ENCODE measurements around the gene PPP2R5D. TPM values are rescaled to one million over a fixed set of nuclear protein-coding genes. Genes with fewer than 3 reads are reported as not detected.

Gene PPP2R5D
- total and polyA plus RNA-seq, 9 of the 15 experiments (the other 6 are each of a cell fraction or from before 2014, with no cell fraction given), result 1.3 to 96.1 (median 38.4) TPM

DNA sequence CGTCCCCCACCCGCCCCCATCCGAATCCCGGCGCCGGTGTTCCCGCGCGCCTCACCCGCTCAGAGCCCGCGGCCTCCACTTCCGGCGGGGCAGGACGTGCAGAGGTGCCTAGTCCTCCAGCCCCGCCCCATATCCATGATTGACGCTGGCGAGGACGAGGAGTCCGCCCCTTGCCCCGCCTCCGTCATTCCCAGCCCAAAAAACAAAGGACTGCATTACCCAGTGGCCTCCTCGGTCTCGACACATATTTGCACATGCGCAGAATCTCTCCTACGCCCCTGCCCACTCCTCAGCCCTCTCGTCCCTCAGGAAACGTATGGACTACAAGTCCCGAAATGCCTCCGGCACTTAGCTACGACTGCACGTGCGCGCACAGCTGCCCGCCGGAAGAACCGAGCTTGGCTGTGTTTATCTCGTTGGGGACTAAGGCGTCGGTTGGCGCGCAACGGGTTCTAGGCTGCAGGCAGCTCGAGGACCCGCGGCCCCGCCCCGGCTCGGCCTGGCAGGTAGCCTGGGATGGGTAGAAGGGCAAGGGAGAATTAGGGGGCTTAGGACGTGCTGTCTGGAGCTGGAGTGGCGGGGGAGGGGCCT lies 29.6 kb downstream of the PPP2R5D start, which contains the start of the genes KLHDC3 and MEA1 (continued):
- TF ChIP-seq NFIX (CRISPR knock-in tag; IDR thresholded peaks at IDR 0.05; ENCODE audit: low read depth), result no peak
- TF ChIP-seq SMAD1 (IDR thresholded peaks at IDR 0.05; ENCODE audit: low read depth, low read length, partially characterized antibody), result peak; percentile 17
- TF ChIP-seq HLTF (IDR thresholded peaks at IDR 0.05), result no peak
- no peak for TF ChIP-seq MEF2D (tag; conservative IDR thresholded peaks at IDR 0.05; ENCODE audit: low read depth)
- TF ChIP-seq GATA2 (CRISPR knock-in tag; IDR thresholded peaks at IDR 0.05), result no peak
- no peak for TF ChIP-seq DEAF1 (CRISPR knock-in tag; IDR thresholded peaks at IDR 0.05)
- TF ChIP-seq ZNF347 (CRISPR knock-in tag; IDR thresholded peaks at IDR 0.05; ENCODE audit: low read depth), result no peak
- TF ChIP-seq DIDO1 (tag; IDR thresholded peaks at IDR 0.05; ENCODE audit: low read depth), result peak; percentile 68; the same call in 1 of the 2 replicates
- TF ChIP-seq DMBX1 (CRISPR knock-in tag; IDR thresholded peaks at IDR 0.05; ENCODE audit: borderline replicate concordance), result no peak
- no peak for TF ChIP-seq NR2C1 (IDR thresholded peaks at IDR 0.05)
- TF ChIP-seq NR2C1 (tag; IDR thresholded peaks at IDR 0.05), result peak; percentile 62; the same call in 1 of the 2 replicates
- TF ChIP-seq KDM4B (IDR thresholded peaks at IDR 0.05; ENCODE audit: borderline replicate concordance in 2 of 2, low read depth in 1 of 2), result peak in 1 of 2 experiments; percentile 64; a peak in 1 of 4 replicates
- peak; percentile 24 for TF ChIP-seq ZFP36 (IDR thresholded peaks at IDR 0.05; ENCODE audit: low read depth, low read length, partially characterized antibody)
- TF ChIP-seq ZNF121 (CRISPR knock-in tag; conservative IDR thresholded peaks at IDR 0.05), result no peak
- no peak for TF ChIP-seq HDAC6 (IDR thresholded peaks at IDR 0.05; ENCODE audit: low read depth, low read length)
- TF ChIP-seq ILF3 (IDR thresholded peaks at IDR 0.05; ENCODE audit: borderline replicate concordance), result no peak
- TF ChIP-seq, protein P1, sequence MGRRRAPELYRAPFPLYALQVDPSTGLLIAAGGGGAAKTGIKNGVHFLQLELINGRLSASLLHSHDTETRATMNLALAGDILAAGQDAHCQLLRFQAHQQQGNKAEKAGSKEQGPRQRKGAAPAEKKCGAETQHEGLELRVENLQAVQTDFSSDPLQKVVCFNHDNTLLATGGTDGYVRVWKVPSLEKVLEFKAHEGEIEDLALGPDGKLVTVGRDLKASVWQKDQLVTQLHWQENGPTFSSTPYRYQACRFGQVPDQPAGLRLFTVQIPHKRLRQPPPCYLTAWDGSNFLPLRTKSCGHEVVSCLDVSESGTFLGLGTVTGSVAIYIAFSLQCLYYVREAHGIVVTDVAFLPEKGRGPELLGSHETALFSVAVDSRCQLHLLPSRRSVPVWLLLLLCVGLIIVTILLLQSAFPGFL (CRISPR knock-in tag; IDR thresholded peaks at IDR 0.05), result no peak
- TF ChIP-seq CXXC5 (CRISPR knock-in tag; IDR thresholded peaks at IDR 0.05), result peak; percentile 90

All from K562 (cell line).